MM.1S (cell line): ENCODE results near the gene PAX7.

ENCODE experiments used
- DNase-seq: peaks from one replicate; pipeline ENCODE4 v3.0.0-alpha.2; 2015
- H2AFZ ChIP-seq: fragments of 300-600 bp; sonication (generic); 2 replicates; pipeline ENCODE4 v1.6.0; 2016; ENCODE audit warnings: antibody characterized with exemption, low read length
- H3F3A ChIP-seq: fragments of 300-600 bp; sonication (generic); 2 replicates; pipeline ENCODE4 v1.6.1; 2016; ENCODE audit warnings: mild to moderate bottlenecking, antibody characterized with exemption, low read length, moderate library complexity, mixed read lengths; ENCODE audit not compliant: insufficient read depth
- H3K27ac ChIP-seq: fragments of 300-600 bp; sonication (generic); 2 replicates; pipeline ENCODE4 v1.5.1; 2016; ENCODE audit warnings: mild to moderate bottlenecking, low read length
- H3K27me3 ChIP-seq: fragments of 300-600 bp; sonication (generic); replicated peaks from 2 replicates; pipeline ENCODE4 v1.6.0; 2016; ENCODE audit warnings: low read length; ENCODE audit not compliant: insufficient read depth
- H3K36me3 ChIP-seq: fragments of 300-600 bp; sonication (generic); replicated peaks from 2 replicates; pipeline ENCODE4 v1.6.1; 2016; ENCODE audit warnings: mild to moderate bottlenecking, low read length, mixed read lengths; ENCODE audit not compliant: insufficient read depth
- H3K4me1 ChIP-seq: fragments of 300-600 bp; sonication (generic); 2 replicates; pipeline ENCODE4 v1.6.1; 2016; ENCODE audit warnings: low read length, mixed read lengths
- H3K4me2 ChIP-seq: fragments of 300-600 bp; sonication (generic); 2 replicates; pipeline ENCODE4 v1.6.0; 2016; ENCODE audit warnings: low read depth, low read length
- H3K4me3 ChIP-seq: fragments of 300-600 bp; sonication (generic); 2 replicates; pipeline ENCODE4 v1.5.1; 2016; ENCODE audit warnings: low read length, mixed read lengths
- H3K79me2 ChIP-seq: fragments of 300-600 bp; sonication (generic); 2 replicates; pipeline ENCODE4 v1.6.1; 2016; ENCODE audit warnings: mixed run types, low read length, mixed read lengths
- H3K9ac ChIP-seq: fragments of 300-600 bp; sonication (generic); 2 replicates; pipeline ENCODE4 v1.6.1; 2016; ENCODE audit warnings: low read length, mixed read lengths
- H3K9me2 ChIP-seq: fragments of 300-600 bp; sonication (generic); replicated peaks from 2 replicates; pipeline ENCODE4 v1.6.1; 2016; ENCODE audit warnings: mild to moderate bottlenecking, low read length, mixed read lengths; ENCODE audit not compliant: insufficient read depth
- H3K9me3 ChIP-seq: fragments of 300-600 bp; sonication (generic); replicated peaks from 2 replicates; pipeline ENCODE4 v1.6.1; 2016; ENCODE audit warnings: mild to moderate bottlenecking, low read length, mixed read lengths; ENCODE audit not compliant: insufficient read depth
- H4K20me1 ChIP-seq: fragments of 300-600 bp; sonication (generic); 2 replicates; pipeline ENCODE4 v1.6.1; 2016; ENCODE audit warnings: mild to moderate bottlenecking, low read length, moderate library complexity, mixed read lengths; ENCODE audit not compliant: insufficient read depth
- EZH2 ChIP-seq: fragments of 300-600 bp; sonication (generic); optimal IDR thresholded peaks from 2 replicates; pipeline ENCODE3; 2017; ENCODE audit warnings: low read depth, mild to moderate bottlenecking, antibody characterized with exemption, low read length, mixed read lengths
- EZH2phosphoT487 ChIP-seq: fragments of 300-600 bp; sonication (generic); IDR thresholded peaks from 2 replicates; pipeline ENCODE4 v1.6.1; 2018; ENCODE audit warnings: antibody characterized with exemption, low read length
- TF ChIP-seq, protein P1 (sequence below): fragments of 300-600 bp; sonication (generic); IDR thresholded peaks from 2 replicates; pipeline ENCODE4 v1.5.1; 2016; ENCODE audit warnings: antibody characterized with exemption, low read length, mixed read lengths

Gene PAX7

GRCh38 chr1:18646786-18647410 lies 16.3 kb downstream of the PAX7 start:
- Histone ChIP-seq H3K9me3 (no peaks in the 10 kb centered on the region), H3K27me3 (peaks cover 92% of the 10 kb centered on the region), H4K20me1 (no peaks in the 10 kb centered on the region), H3K4me2 (no peak overlapping the region), H3K4me1 (no peaks in the 10 kb centered on the region), H3K4me3 (no peak overlapping the region), H3K9me2 (no peaks in the 10 kb centered on the region), H3K36me3 (no peaks in the 10 kb centered on the region), H2AFZ (no peak overlapping the region), H3K79me2 (no peaks in the 10 kb centered on the region), H3K9ac (no peak overlapping the region), H3K27ac (no peak overlapping the region), H3F3A (no peaks in the 10 kb centered on the region)
- no peak for DNase-seq
- TF ChIP-seq EZH2 (no peak), EZH2phosphoT487 (no peak)
- TF ChIP-seq, protein P1, sequence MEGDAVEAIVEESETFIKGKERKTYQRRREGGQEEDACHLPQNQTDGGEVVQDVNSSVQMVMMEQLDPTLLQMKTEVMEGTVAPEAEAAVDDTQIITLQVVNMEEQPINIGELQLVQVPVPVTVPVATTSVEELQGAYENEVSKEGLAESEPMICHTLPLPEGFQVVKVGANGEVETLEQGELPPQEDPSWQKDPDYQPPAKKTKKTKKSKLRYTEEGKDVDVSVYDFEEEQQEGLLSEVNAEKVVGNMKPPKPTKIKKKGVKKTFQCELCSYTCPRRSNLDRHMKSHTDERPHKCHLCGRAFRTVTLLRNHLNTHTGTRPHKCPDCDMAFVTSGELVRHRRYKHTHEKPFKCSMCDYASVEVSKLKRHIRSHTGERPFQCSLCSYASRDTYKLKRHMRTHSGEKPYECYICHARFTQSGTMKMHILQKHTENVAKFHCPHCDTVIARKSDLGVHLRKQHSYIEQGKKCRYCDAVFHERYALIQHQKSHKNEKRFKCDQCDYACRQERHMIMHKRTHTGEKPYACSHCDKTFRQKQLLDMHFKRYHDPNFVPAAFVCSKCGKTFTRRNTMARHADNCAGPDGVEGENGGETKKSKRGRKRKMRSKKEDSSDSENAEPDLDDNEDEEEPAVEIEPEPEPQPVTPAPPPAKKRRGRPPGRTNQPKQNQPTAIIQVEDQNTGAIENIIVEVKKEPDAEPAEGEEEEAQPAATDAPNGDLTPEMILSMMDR, result no peak

- Histone ChIP-seq H3K4me2 (no peak overlapping the region), H3K4me1 (no peaks in the 10 kb centered on the region), H4K20me1 (no peaks in the 10 kb centered on the region), H3F3A (no peaks in the 10 kb centered on the region), H3K36me3 (no peaks in the 10 kb centered on the region), H3K9me2 (no peaks in the 10 kb centered on the region), H3K27me3 (peaks cover 91% of the 10 kb centered on the region), H3K9ac (no peak overlapping the region), H3K9me3 (no peaks in the 10 kb centered on the region), H3K27ac (no peak overlapping the region), H2AFZ (no peak overlapping the region), H3K79me2 (no peaks in the 10 kb centered on the region), H3K4me3 (no peak overlapping the region)
- no peak for DNase-seq
- no peak for TF ChIP-seq EZH2
- TF ChIP-seq, protein P1, result no peak
- TF ChIP-seq EZH2phosphoT487, result no peak
Measured at GRCh38 chr1:18647681-18648214, 17.1 kb downstream of the PAX7 start.

- H3K27ac ChIP-seq, result no peak overlapping the region
- no peaks in the 10 kb centered on the region for H3K36me3 ChIP-seq
- DNase-seq, result no peak
- H3F3A ChIP-seq, result no peaks in the 10 kb centered on the region
- H3K4me2 ChIP-seq, result no peak overlapping the region
- H3K9ac ChIP-seq, result no peak overlapping the region
- H3K4me1 ChIP-seq, result no peaks in the 10 kb centered on the region
- TF ChIP-seq EZH2 (no peak), EZH2phosphoT487 (no peak)
- TF ChIP-seq, protein P1, result no peak
- peaks cover 91% of the 10 kb centered on the region for H3K27me3 ChIP-seq
- H4K20me1 ChIP-seq, result no peaks in the 10 kb centered on the region
- H3K9me3 ChIP-seq, result no peaks in the 10 kb centered on the region
- H3K9me2 ChIP-seq, result no peaks in the 10 kb centered on the region
- no peak overlapping the region for H3K4me3 ChIP-seq
- no peaks in the 10 kb centered on the region for H3K79me2 ChIP-seq
- H2AFZ ChIP-seq, result no peak overlapping the region
Measured at GRCh38 chr1:18649693-18650370, 19.2 kb downstream of the PAX7 start.
